B cell (primary cell): ENCODE results near the gene KRTAP10-7. TPM values are rescaled to one million over a fixed set of nuclear protein-coding genes. Genes with fewer than 3 reads are reported as not detected.
"Not testable (repeated sequence)": the region's sequence is repeated elsewhere in the genome, so short reads cannot be mapped to it uniquely, and the experiment has no call there.

Experiments
- ATAC-seq: fragments of 200-7000 bp; cut with Tn5 transposase; one replicate; pipeline ENCODE4 v1.10.0; 2021; ENCODE audit warnings: low read depth, mild to moderate bottlenecking, moderate number of reproducible peaks, moderate library complexity
- CTCF ChIA-PET: fragments of 350-600 bp; sonication (Branson Sonifier 250); formaldehyde crosslinking; loops from one replicate; lab custom pipeline; 2021; ENCODE audit warnings: antibody characterized with exemption, inconsistent platforms; lab: Charles Lee
- POLR2A ChIA-PET: fragments of 350-600 bp; sonication (Branson Sonifier 250); formaldehyde crosslinking; loops from one replicate; lab custom pipeline; 2021; ENCODE audit warnings: antibody characterized with exemption; lab: Charles Lee
- DNase-seq: peaks from one replicate; pipeline ENCODE4 v3.0.0; 2013
- H2AFZ ChIP-seq: 2 replicates; pipeline ENCODE4 v1.6.1; 2012; ENCODE audit warnings: mild to moderate bottlenecking, low read depth, low read length; ENCODE audit not compliant: insufficient read depth, poor library complexity, severe bottlenecking
- H3K27ac ChIP-seq, 2 donors: 1 replicate in 1 of 2; 2 replicates in 1 of 2; pipeline ENCODE4 v1.5.1; 2012 to 2013; ENCODE audit warnings: low read length in 2 of 2, mild to moderate bottlenecking in 2 of 2, moderate library complexity in 1 of 2
- H3K27me3 ChIP-seq, 4 experiments: fragments of 200-600 bp in 1 of 4; sonication (generic) in 1 of 4; replicated peaks in 1 of 4; 1 replicate in 2 of 4; 2 replicates in 2 of 4; pipeline versions ENCODE4 v1.6.1 to v1.7.0; 2013 to 2016; ENCODE audit warnings: low read length in 3 of 4, mild to moderate bottlenecking in 2 of 4, mixed read lengths in 1 of 4, moderate library complexity in 1 of 4; ENCODE audit not compliant: insufficient read depth in 4 of 4, control insufficient read depth in 3 of 4; ENCODE audit errors: control extremely low read depth in 1 of 4
- H3K36me3 ChIP-seq, 2 experiments: replicated peaks in 1 of 2; 1 replicate in 1 of 2; 2 replicates in 1 of 2; pipeline versions ENCODE4 v1.6.1 to v1.7.1; 2013; ENCODE audit warnings: low read length in 1 of 2; ENCODE audit not compliant: insufficient read depth in 2 of 2, control insufficient read depth in 1 of 2; ENCODE audit errors: control extremely low read depth in 1 of 2, extremely low read depth in 1 of 2
- H3K4me1 ChIP-seq, 2 donors: fragments of 200-600 bp in 1 of 2; sonication (generic) in 1 of 2; 1 replicate in 1 of 2; 2 replicates in 1 of 2; pipeline versions ENCODE4 v1.5.1 to v1.6.1; 2013 to 2017; ENCODE audit warnings: low read length in 2 of 2; ENCODE audit not compliant: control insufficient read depth in 2 of 2, insufficient read depth in 2 of 2
- H3K4me2 ChIP-seq: replicated peaks from 2 replicates; pipeline ENCODE3; 2012; ENCODE audit warnings: mild to moderate bottlenecking, low read depth, low read length; ENCODE audit not compliant: poor library complexity, severe bottlenecking
- H3K4me3 ChIP-seq, 5 experiments: fragments of 200-600 bp in 1 of 5; sonication (generic) in 1 of 5; 1 replicate in 3 of 5; 2 replicates in 2 of 5; pipeline versions ENCODE4 v1.5.1 to v1.7.0; 2011 to 2016; ENCODE audit warnings: low read length in 4 of 5, mild to moderate bottlenecking in 4 of 5, low read depth in 2 of 5, control low read depth in 1 of 5, moderate library complexity in 1 of 5; ENCODE audit not compliant: insufficient read depth in 1 of 5; ENCODE audit errors: control extremely low read depth in 1 of 5, extremely low read depth in 1 of 5
- H3K79me2 ChIP-seq: fragments of 200-600 bp; sonication (generic); one replicate; pipeline ENCODE4 v1.6.0; 2016; ENCODE audit warnings: low read length; ENCODE audit not compliant: control insufficient read depth, insufficient read depth
- H3K9ac ChIP-seq: fragments of 200-600 bp; sonication (generic); 2 replicates; pipeline ENCODE4 v1.6.1; 2017; ENCODE audit warnings: mild to moderate bottlenecking, low read length, moderate library complexity
- H3K9me3 ChIP-seq, 3 donors: one replicate each; pipeline versions ENCODE4 v1.6.1 to v1.7.1; 2013; ENCODE audit warnings: low read length in 2 of 3; ENCODE audit not compliant: control insufficient read depth in 2 of 3, insufficient read depth in 1 of 3; ENCODE audit errors: control extremely low read depth in 1 of 3
- H4K20me1 ChIP-seq: 2 replicates; pipeline ENCODE4 v1.6.0; 2012; ENCODE audit warnings: mild to moderate bottlenecking, low read length; ENCODE audit not compliant: insufficient read depth, control insufficient read depth, poor library complexity, severe bottlenecking
- H3K27ac Mint-ChIP-seq: one replicate; pipeline ENCODE4 v1.8.0; 2021; ENCODE audit warnings: mixed read lengths
- H3K27me3 Mint-ChIP-seq: one replicate; pipeline ENCODE4 v1.8.0; 2021; ENCODE audit warnings: mixed read lengths
- H3K4me1 Mint-ChIP-seq: one replicate; pipeline ENCODE4 v1.8.0; 2021; ENCODE audit warnings: mixed read lengths
- H3K4me3 Mint-ChIP-seq: one replicate; pipeline ENCODE4 v1.8.0; 2021; ENCODE audit warnings: mixed read lengths
- H3K9me3 Mint-ChIP-seq: one replicate; pipeline ENCODE4 v1.8.0; 2022; ENCODE audit warnings: mixed read lengths; ENCODE audit not compliant: insufficient read depth
- CTCF ChIP-seq: fragments of 200-600 bp; IDR thresholded peaks from one replicate; pipeline ENCODE4 v1.8.0; 2022; ENCODE audit warnings: antibody characterized with exemption, mild to moderate bottlenecking
- EZH2 ChIP-seq: IDR thresholded peaks from 2 replicates; pipeline ENCODE4 v1.6.1; 2012; ENCODE audit warnings: borderline replicate concordance, low read depth, mild to moderate bottlenecking, moderate library complexity, low read length; ENCODE audit not compliant: insufficient read depth, poor library complexity, severe bottlenecking
- WGBS: methylation state at CpG from one replicate; pipeline ENCODE4 v1.1.5; 2013; ENCODE audit warnings: missing lambda C conversion rate; ENCODE audit not compliant: insufficient coverage; 5-methylcytosine and 5-hydroxymethylcytosine counted together
- intact Hi-C: fragments of 100-400 bp; cut with micrococcal nuclease; formaldehyde crosslinking; loops from one replicate; pipeline ENCODE4 v1.10.0; 2022
- polyA plus RNA-seq: library from polyadenylated mRNA; depleted of rRNA; stranded (reverse); fragments of >200 nt; gene quantifications from 2 replicates; pipeline ENCODE4 v1.2.3, GENCODE V29; 2012
- total RNA-seq, 2 donors: library from RNA; stranded (reverse); fragments of 120-200 nt in 1 of 2; gene quantifications; 1 replicate in 1 of 2; 2 replicates in 1 of 2; pipeline versions ENCODE4 v1.2.3 to v1.2.4, GENCODE V29; 2013 to 2022

The KRTAP10-7 gene
- total and polyA plus RNA-seq, 2 donors (not counting 1 experiment from before 2014, with no cell fraction given): not detected

- POLR2A ChIA-PET: no interaction called here
- no peak within 1 kb of the TSS for H3K27ac Mint-ChIP-seq
These were observed 26.3 kb downstream of the KRTAP10-7 start, which contains the start of gene KRTAP10-9 for GRCh38 chr21:44626673-44627143. KRTAP10-9 (plus strand) TSS chr21:44627093; CDS start chr21:44627172, 79 bp downstream.

GRCh38 chr21:44627181-44627822, 26.9 kb downstream of the KRTAP10-7 start:
- H3K79me2 ChIP-seq, H3K27ac Mint-ChIP-seq, POLR2A ChIA-PET, H3K4me1 ChIP-seq, DNase-seq, intact Hi-C loops, ATAC-seq, H3K4me3 Mint-ChIP-seq, CTCF ChIA-PET, H3K36me3 ChIP-seq, H4K20me1 ChIP-seq, H3K27ac ChIP-seq, H3K4me1 Mint-ChIP-seq, H3K4me2 ChIP-seq, H3K27me3 Mint-ChIP-seq, H2AFZ ChIP-seq, H3K9ac ChIP-seq, H3K4me3 ChIP-seq: not testable (repeated sequence)
- peaks cover 0 to 55% (median 37%) of the 10 kb centered on the region in 3 donors for H3K9me3 ChIP-seq
- 91% methylated on average over 20 of the region's 20 CpGs for WGBS
- H3K9me3 Mint-ChIP-seq: peaks cover 23% of the 10 kb centered on the region
- peaks cover 0 to 20% (median 0%) of the 10 kb centered on the region in 4 experiments for H3K27me3 ChIP-seq

More at GRCh38 chr21:44626673-44627143, 26.3 kb downstream of the KRTAP10-7 start, which contains the start of gene KRTAP10-9:
- Histone ChIP-seq H3K79me2 (no peaks in the 10 kb centered on the region), H3K4me1 (peaks cover 2 to 3% of the 10 kb centered on the region in 2 donors), H3K36me3 (no peaks in the 10 kb centered on the region), H4K20me1 (no peaks in the 10 kb centered on the region), H3K9ac (no peak within 1 kb of the TSS), H3K9me3 (peaks cover 0 to 53% (median 33%) of the 10 kb centered on the region in 3 donors), H2AFZ (no peak within 1 kb of the TSS), H3K4me2 (no peak within 1 kb of the TSS), H3K27ac (no peak within 1 kb of the TSS), H3K27me3 (peaks cover 0 to 20% (median 0%) of the 10 kb centered on the region in 4 experiments), H3K4me3 (no peak within 1 kb of the TSS)
- peaks cover 6% of the 10 kb centered on the region for H3K27me3 Mint-ChIP-seq
- WGBS: 55% methylated on average over 7 of the region's 7 CpGs
- TF ChIP-seq EZH2 (no peak), CTCF (no peak)
- no peak for ATAC-seq
- CTCF ChIA-PET: no interaction called here
- H3K4me3 Mint-ChIP-seq: no peak within 1 kb of the TSS
- H3K9me3 Mint-ChIP-seq: peaks cover 22% of the 10 kb centered on the region
- H3K4me1 Mint-ChIP-seq: peaks cover 4% of the 10 kb centered on the region
- no peak for DNase-seq
- intact Hi-C loops: no loop called here

GRCh38 chr21:44627831-44628233, 27.4 kb downstream of the KRTAP10-7 start:
- ATAC-seq, H3K4me1 ChIP-seq, DNase-seq, H3K9ac ChIP-seq, H3K4me1 Mint-ChIP-seq, H3K27ac ChIP-seq, CTCF ChIA-PET, H2AFZ ChIP-seq, H3K36me3 ChIP-seq, H4K20me1 ChIP-seq, H3K4me3 Mint-ChIP-seq, POLR2A ChIA-PET, intact Hi-C loops, H3K4me2 ChIP-seq, H3K79me2 ChIP-seq, H3K4me3 ChIP-seq, H3K27me3 Mint-ChIP-seq, H3K27ac Mint-ChIP-seq: not testable (repeated sequence)
- 60% methylated on average over 10 of the region's 15 CpGs for WGBS
- Histone ChIP-seq H3K9me3 (peaks cover 0 to 55% (median 39%) of the 10 kb centered on the region in 3 donors), H3K27me3 (peaks cover 0 to 20% (median 0%) of the 10 kb centered on the region in 4 experiments)
- peaks cover 21% of the 10 kb centered on the region for H3K9me3 Mint-ChIP-seq
